ENCODE data around the gene GTF2A1L.

The GTF2A1L gene, protein sequence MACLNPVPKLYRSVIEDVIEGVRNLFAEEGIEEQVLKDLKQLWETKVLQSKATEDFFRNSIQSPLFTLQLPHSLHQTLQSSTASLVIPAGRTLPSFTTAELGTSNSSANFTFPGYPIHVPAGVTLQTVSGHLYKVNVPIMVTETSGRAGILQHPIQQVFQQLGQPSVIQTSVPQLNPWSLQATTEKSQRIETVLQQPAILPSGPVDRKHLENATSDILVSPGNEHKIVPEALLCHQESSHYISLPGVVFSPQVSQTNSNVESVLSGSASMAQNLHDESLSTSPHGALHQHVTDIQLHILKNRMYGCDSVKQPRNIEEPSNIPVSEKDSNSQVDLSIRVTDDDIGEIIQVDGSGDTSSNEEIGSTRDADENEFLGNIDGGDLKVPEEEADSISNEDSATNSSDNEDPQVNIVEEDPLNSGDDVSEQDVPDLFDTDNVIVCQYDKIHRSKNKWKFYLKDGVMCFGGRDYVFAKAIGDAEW

DNA sequence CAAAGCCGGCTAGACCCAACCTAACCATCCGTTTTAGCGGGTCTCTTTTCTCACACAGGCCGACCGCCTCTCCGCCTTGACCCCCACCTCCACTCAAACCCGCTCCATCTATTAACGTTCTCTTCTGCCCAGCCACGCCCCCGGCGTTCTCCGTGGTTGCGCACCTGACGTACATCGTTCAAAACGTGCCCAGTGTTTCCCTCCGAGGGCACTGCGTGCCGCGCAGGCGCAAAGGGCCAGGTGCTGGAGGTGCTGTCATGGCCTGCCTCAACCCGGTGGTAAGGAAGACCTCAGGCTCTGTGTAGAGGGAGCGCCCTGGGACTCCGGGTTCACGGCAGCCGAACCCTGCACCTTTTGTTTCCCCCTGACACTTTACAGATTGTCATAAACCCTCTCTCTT lies at the start of gene GTF2A1L:
TSS of gene GTF2A1L (plus strand) at position 239 of the 400 bp plus-strand sequence. CDS start at position 258, 19 bp downstream.
- in situ Hi-C loops (cut with MboI; ENCODE audit: low sequenced_read_pairs), result no loop called here

DNA sequence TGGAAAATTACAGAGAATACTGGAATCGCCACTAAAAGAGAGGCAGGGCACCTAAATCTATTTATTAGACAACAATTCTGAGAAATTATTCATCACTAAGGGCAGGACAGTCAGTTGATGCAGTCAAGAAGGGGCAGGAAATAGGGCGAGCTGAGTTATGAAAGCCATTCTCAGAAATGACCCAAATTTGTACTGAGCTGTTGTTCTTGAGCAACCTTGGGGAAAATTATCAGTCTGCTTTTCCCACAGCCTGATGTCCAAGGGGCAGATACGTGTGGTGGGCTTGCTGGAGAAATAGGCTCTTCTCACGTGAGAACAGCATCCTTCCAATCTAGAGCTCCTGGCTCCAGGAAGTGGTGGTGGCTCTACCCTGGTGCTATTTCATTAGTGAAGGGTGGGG lies 49.1 kb upstream of the GTF2A1L start:
- in situ Hi-C loops (cut with MboI; ENCODE audit: low sequenced_read_pairs), result no loop called here

DNA sequence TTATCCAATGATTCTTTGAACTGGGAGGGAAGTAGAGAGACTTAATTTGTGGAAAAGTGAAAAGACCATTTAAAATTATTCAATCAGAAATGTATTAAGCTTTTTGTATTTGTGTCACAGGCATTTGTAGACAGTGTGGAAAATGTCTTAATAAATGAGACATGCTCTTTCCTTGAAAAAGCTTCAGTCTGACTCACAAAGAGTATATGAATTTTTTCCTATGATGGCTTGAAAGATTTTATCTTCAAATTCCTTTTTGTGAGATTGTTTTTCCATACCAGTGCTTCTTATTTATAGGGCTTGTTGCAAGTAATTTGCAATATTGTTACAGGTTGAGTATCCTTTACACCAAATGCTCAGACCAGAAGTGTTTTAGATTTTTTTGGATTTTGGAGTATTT lies 48.2 kb upstream of the GTF2A1L start:
- in situ Hi-C loops (cut with MboI; ENCODE audit: low sequenced_read_pairs), result no loop called here

DNA sequence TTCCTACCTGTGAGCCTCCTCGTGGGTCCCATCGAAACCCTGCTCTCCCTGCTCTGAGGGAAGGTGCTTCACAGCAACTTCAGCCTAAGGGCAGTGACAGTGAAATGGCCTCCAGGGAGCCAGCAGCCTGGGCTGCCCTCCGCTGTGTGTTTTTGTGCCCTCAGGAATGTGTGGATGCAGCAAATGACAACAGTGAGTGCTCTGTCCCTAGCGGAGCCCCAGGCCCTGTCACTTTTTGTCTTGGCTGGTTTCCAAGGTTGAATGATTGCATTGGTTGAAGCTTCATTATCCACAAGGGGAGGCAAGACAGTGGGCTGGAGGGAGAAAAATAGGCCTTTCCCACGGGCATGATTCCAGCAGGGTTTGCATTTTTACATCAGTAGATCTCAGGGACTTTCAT lies 44.8 kb upstream of the GTF2A1L start:
- in situ Hi-C loops (cut with MboI; ENCODE audit: low sequenced_read_pairs), result no loop called here

DNA sequence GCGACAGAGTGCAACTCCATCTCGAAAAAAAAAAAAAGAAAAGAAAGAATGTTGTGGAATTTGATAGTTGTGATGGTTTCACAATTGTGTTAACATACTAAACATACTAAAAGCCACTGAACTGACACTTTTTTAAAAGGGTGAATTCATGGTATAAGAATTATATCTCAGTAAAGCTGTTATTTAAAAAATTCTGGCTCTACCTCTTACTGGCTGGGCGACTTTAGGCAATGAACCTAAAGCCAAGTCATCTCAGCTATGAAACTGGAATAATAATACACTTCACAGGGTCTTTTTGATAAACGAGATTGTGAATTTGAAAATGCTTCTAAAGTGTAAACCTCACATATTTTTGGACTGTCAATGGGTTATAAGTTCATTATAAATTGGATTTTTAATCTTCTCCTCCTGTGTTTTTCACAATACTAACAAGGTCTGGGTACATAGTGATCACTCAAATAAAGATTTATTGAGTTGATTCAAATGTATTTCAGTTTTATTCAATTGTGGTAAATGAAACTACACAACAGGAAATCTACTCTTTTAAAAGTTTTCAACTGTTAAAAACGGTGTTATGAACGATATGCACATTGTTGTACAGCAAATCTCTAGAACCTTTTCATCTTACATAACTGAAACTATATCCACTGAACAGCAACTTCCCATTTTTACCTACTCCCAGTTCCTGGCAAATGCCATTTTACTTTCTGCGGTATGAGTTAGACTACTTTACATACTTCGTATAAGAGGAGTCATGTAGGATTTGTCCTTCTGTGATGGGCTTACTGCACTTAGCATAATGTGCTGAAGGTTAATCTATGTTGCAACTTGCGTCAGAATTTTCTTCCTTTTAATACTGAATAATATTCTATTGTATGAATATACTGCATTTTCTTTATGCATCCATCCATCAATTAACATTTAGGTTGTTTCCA lies 43.0 kb upstream of the GTF2A1L start:
- in situ Hi-C loops (cut with MboI; ENCODE audit: low sequenced_read_pairs), result loop anchor here (25.0 kb wide), 1 partner anchor 712 kb away; no protein-coding TSS in a partner anchor

DNA sequence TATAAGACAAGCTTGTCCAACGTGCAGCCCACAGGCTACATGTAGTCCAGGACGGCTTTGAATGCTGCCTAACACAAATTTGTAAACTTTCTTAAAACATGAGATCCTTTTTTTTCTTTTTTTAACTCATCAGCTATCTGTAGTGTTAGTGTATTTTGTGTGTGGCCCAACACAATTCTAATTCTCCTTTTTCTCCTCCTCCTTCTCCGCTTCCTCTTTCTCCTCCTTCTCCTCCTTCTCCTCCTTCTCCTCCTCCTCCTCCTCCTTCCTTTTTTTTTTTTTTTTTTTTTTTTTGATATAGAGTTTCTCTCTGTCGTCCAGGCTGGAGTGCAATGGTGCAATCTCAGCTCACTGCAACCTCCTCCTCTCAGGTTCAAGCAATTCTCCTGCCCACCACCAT lies 39.3 kb upstream of the GTF2A1L start:
- in situ Hi-C loops (cut with MboI; ENCODE audit: low sequenced_read_pairs), result loop anchor here (25.0 kb wide), 1 partner anchor 716 kb away; no protein-coding TSS in a partner anchor

DNA sequence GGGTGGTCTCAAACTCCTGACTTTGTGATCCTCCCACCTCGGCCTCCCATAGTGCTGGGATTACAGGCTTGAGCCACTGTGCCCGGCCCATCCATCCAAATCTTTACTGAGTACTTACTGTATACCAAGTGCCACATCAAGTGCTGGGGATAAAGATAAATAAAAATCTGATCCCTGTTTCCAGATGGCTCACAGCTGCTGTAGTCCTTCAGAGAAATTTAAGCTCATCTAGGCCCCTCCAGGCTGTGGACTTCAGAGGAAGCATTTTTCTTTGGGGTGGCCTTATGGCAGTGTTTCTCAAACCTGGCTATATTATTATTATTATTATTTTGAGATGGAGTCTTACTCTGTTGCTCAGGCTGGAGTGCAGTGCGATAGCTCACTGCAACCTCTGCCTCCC lies 33.7 kb upstream of the GTF2A1L start:
- in situ Hi-C loops (cut with MboI; ENCODE audit: low sequenced_read_pairs), result loop anchor here (25.0 kb wide), 1 partner anchor 722 kb away; no protein-coding TSS in a partner anchor

DNA sequence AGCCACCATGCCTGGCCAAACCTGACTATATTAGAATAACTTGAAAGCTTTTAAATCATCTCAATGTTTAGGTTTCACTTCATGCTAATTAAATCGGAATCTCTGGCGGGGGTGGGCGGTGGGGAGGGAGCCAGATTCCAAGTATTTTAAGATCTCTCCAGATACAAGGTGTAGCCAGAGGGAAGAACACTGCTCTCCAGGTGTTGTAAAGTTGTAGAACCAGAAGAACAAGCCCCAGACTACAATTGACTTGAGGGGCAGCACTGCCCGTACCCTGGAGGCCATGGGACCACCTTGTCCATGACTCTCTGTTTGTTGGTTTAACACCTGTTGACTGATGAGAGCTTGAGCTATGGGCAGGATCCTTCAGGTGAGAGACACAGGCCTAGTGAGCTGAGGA lies 33.1 kb upstream of the GTF2A1L start:
- in situ Hi-C loops (cut with MboI; ENCODE audit: low sequenced_read_pairs), result loop anchor here (25.0 kb wide), 1 partner anchor 722 kb away; no protein-coding TSS in a partner anchor

DNA sequence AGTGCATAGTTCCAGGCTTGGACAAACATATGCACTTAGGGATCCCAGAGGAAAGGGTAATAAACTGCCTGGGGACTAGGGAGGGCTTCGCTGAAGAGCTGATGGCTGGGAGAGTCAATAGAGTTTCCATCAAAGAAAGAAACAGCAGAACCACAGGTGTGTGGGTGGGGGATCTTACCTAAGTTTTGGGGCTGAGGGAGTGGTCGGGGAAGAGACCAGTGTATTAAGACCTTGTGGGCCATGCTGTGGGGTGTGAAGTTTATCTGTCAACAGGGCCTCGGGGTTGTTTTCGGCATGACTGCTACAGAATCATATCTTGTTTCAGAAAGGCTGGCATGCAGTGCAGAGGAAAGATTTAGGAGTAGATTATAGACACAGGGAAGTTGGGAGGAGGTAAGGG lies 31.2 kb upstream of the GTF2A1L start:
- in situ Hi-C loops (cut with MboI; ENCODE audit: low sequenced_read_pairs), result loop anchor here (25.0 kb wide), 1 partner anchor 724 kb away; no protein-coding TSS in a partner anchor

DNA sequence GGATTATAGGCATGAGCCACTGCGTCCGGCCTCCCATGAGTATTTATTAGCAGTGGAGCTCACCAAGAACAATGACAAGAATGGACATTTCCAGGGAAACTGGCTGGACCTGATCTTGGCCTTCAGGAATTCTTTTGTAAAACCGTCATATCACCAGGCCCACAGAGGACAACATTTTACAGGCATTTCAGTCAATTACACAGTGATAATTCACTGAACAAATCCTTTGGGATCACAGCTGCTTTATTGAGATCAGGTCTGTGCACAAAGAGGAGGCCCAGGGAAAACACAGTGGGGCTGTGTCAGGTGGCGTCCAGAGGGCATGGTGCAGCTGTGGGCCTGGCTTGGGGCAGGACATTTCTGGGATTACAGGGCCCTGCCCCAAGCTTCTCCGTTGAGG lies 30.1 kb upstream of the GTF2A1L start:
- in situ Hi-C loops (cut with MboI; ENCODE audit: low sequenced_read_pairs), result loop anchor here (25.0 kb wide), 1 partner anchor 725 kb away; no protein-coding TSS in a partner anchor

DNA sequence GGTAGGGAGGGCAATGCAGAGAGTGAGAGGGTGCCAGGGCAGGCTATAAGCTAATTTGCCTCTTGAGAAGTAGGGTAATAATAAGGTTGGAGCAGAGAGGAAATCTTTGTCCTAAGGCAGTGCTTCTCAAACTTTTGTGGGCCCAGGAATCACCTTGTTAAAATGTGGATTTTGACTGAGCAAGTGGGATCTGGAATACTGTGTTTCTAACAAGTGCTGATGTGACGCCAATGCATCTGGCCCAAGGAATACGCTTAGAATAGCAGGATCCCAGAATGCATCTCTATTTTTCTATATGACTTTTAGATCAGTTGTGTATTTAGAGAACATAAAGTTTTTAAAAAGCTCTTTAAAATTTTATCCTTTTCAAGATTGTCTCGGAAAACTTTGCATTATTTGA lies 29.7 kb upstream of the GTF2A1L start:
- in situ Hi-C loops (cut with MboI; ENCODE audit: low sequenced_read_pairs), result loop anchor here (25.0 kb wide), 1 partner anchor 726 kb away; no protein-coding TSS in a partner anchor

DNA sequence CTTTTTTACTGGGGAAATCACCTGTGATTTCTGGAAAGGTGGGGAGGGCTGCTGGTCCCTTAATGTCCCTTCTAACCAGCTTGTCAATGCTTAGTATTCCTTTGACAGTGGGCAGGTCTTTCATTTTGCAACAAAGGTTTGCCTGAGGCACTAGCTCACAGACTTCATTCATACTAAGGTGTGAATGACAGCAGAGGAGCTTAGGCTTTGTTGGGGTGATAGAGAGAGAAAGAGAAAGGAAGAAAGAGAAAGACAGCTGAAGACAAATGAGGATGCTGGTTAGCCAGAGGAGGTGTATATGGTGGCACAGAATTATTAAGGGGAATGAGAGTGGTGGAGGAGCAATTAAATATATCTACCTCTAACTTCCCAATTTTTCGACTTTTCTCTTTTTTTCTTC lies 28.9 kb upstream of the GTF2A1L start:
- in situ Hi-C loops (cut with MboI; ENCODE audit: low sequenced_read_pairs), result loop anchor here (25.0 kb wide), 1 partner anchor 726 kb away; no protein-coding TSS in a partner anchor

DNA sequence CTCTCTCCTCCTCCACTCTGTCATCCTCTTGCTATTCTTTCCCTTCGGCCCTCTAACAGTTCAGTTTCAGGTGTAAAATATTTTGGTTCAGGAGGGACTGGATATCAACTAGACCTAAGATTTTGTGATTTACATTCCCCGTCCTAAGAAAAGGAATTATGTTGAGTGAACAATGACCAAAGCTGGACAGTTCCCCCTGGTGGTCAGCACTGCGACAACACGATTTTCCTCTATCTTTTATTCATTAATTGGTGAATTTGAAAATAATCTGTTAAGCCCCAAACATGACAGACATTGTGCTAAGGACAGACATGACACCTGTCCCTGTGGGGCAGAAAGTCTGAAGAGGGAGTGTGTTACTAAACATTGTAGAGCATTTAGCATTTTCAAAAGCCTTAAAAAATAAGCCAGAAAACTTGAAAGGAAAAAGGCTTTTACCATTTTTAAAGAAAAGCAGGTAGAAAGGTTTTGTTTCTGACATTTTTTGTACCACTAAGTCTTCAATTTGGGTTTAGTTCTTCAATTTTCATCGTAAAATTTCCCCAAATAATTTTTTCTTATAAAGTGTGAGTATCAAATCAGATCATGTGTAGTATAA lies 28.4 kb upstream of the GTF2A1L start:
- in situ Hi-C loops (cut with MboI; ENCODE audit: low sequenced_read_pairs), result loop anchor here (25.0 kb wide), 1 partner anchor 727 kb away; no protein-coding TSS in a partner anchor

DNA sequence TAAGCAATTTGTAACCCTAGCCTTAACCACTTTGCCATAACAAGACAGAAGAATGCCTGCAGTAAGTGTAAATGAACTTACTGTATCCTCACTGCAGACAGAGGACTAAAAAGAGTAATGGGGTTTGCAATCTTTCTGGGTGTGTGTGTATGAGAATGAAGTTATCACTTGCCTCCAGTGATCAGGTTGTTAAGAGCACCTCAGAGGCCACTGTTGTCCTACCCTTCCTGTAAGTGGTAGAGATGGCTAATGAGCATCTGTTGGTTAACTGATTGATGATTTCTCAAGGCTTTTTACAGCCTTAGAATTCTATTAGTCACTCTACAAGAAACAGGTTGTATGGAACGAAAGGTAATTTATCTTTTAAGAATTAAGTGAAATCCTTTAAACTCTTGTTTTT lies 27.6 kb upstream of the GTF2A1L start:
- in situ Hi-C loops (cut with MboI; ENCODE audit: low sequenced_read_pairs), result loop anchor here (25.0 kb wide), 1 partner anchor 728 kb away; no protein-coding TSS in a partner anchor

DNA sequence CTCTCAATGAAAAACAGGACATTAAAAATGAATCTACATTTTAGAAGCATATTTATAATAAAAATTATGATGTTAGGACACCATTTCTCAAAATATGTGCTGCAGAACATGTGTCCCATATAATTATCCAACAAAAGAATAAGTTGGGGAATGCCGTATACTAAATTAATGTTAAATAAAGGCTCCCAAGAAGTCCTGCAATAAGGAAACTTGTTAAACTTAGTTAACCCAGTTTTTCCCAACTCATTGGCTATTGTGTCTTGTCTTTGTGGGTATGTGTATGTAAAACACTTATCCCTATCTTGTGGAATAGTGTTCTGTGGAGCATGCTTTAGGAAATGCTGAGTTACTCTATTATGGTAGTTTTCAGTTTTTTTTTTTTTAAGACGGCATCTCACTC lies 25.6 kb upstream of the GTF2A1L start:
- in situ Hi-C loops (cut with MboI; ENCODE audit: low sequenced_read_pairs), result loop anchor here (25.0 kb wide), 1 partner anchor 730 kb away; no protein-coding TSS in a partner anchor

DNA sequence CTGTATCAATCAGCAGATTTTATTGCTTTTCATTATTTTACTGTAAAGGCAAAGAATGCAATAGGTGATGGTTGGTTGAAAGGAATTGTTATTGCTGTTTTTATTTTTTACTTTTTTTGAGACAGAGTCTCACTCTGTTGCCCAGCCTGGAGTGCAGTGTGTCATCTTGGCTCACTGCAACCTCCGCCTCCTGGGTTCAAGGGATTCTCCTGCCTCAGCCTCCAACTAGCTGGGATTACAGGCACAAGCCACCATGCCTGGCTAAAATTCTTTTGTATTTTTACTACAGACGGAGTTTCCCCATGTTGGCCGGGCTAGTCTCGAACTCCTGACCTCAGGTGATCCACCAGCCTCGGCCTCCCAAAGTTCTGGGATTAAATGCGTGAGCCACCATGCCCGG lies 20.9 kb upstream of the GTF2A1L start:
- in situ Hi-C loops (cut with MboI; ENCODE audit: low sequenced_read_pairs), result loop anchor here (25.0 kb wide), 1 partner anchor 734 kb away; no protein-coding TSS in a partner anchor

DNA sequence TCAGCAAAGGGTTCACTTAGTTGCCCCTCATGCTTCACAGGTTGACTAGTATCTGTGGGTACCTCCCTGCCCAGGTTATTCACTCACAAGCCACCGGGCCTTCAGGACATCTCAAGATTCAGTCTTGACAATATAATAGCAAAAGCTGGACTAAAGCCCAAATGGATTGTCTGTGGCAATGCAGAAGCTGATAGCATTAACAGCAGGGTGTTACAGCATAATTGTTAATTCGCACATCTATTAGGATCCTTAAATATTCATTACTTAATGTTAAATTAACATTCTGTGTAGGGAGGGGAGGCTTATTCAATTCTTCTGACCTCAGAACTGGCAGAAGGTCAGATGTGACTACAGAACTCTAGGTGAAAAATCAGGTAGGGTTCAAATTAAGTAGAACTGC lies 20.2 kb upstream of the GTF2A1L start:
- in situ Hi-C loops (cut with MboI; ENCODE audit: low sequenced_read_pairs), result loop anchor here (25.0 kb wide), 1 partner anchor 735 kb away; no protein-coding TSS in a partner anchor

DNA sequence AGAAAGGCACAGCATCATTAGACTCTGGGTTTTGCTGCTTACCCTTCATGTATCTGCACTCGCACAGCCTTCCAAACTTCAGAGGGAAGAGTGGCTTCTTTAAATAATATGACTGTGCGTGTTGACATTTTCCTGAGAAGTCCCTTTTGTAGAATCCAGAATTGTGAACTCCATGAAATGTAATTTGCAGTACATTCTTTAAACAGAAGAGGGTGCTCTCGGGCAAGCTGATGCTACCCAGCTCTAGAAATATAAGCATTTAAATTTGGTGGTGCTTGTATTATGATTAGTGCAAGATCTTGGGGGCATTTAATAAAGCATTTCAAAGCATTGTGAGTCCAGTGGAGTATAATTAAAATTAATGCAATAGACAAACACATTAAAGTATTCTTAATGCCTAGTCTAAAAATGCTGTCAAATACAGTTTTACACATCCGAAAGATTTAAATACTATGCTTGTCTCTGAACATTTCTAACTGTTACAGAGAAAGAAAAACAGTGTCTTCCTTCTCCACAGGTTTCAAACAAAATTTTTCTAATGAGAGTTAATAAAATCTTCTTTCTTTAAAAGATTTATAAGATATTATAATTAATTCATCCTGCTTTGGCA lies 17.3 kb upstream of the GTF2A1L start:
- in situ Hi-C loops (cut with MboI; ENCODE audit: low sequenced_read_pairs), result no loop called here

DNA sequence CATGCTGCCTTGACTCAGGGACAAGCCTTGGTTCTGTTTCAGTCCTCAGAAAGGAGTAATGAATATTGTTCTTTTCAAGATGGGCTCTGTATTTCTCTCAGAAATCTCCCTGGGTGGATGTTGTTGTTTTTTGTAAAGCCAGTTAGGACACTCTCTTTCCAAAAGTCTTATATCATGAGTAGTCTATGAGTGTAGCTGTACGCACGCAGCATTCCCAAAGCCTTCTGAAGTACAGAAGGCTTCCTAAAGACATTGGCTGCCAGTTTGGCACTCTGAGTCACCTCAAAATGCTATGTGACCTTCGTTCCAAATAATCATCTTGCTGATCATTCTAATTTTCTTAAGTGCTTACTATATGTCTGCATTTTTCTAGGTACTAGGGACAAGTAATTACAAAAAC lies 16.7 kb upstream of the GTF2A1L start:
- in situ Hi-C loops (cut with MboI; ENCODE audit: low sequenced_read_pairs), result no loop called here

DNA sequence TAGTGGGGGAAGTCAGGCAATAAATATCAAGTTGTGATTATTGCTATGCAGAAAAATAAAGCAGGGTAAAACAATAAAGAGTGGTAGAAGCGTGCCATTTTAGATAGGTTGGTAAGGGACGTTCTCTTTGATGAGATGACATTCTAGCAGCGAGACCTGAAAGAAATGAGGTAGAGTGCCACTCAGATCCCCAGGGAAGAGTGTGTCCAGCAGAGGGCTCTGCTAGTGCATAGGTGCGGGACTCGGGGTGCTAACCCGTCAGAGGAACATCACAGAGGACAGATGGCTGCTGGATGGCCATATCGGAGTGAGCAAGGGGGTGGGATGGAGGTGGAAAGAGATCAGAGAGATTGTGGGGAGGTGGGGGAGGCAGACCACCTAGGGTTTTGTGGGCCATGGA lies 16.3 kb upstream of the GTF2A1L start:
- in situ Hi-C loops (cut with MboI; ENCODE audit: low sequenced_read_pairs), result no loop called here

Measured in HL-60/S4 treated with retinoic acid at 250 ng/mL for 4 days and 3 days (cell line).